ENCODE measurements around the gene EXOC4.
"Not testable (repeated sequence)": the region's sequence is repeated elsewhere in the genome, so short reads cannot be mapped to it uniquely, and the experiment has no call there.

Gene EXOC4

DNA sequence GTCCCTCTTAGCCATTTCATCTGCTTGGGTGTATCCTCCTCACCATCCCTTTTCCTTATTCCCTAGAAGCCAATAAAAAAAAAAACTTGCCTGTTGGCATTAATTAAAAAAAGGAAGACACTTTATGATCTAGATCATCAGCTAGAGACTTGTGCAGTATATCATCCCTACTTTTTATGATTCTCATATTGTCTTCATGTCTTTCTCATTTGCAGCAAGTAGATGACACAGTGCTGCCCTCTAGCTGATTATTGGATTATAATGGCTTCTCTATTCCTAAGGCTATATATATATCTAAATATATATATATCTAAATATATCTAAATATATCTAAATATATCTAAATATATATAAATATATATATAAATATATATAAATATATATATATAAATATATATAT lies 601.9 kb downstream of the EXOC4 start:
- DNase-seq: peak; percentile 64

DNA sequence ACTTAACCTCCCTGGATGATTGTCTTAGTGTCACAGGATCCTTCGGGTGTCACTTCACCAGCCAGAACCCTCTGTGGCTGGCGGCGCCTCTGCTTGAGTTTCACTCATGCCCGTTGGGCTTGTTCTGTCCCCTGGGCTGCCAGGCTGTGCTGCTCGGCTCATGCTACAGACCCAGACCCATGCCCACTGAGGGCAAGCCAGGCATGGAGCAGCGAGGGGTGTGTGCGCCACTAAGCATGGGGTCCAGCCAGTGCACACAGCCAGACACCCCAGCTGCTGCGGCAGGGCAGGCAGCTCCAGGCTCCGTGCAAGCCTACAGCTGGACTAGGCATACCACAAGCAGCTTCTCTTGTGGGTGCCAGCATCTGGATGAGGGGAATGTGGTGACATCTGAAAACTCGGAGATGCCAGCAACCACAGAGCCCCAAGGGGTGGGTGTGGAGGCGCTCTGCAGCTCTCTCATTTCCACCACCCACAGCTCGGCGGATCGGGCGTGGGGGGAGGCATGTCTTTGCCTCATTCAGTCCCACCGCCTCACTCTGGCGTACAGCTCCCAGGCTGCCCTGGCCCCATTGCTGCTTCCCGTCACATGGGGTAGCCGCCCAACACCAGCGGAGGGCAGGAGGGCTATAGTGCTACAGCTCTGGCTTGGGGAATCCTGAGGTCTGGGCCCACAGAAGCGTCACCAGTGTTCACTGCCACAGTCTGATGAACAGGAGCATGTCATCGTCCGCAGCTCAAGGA lies 604.7 kb downstream of the EXOC4 start:
- DNase-seq: no peak

DNA sequence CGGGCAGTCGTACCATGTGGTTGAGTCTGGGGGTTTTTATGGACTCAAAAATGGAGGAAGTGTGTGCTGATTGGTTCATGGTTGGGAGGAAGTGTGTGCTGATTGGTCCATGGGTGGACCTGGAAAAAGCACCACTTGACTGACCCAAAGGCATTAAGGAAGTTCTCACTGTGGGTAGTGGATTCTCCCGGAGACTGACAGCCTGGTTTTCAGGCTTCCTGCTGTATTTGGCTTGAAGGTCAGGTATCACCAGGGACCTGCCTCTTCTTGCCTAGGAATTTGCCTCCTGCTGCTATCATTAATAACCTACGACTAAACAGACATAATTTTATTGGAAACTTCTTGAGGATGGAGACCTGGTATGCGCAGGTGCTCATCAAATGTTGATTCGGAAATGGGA lies 605.4 kb downstream of the EXOC4 start:
- DNase-seq: no peak

DNA sequence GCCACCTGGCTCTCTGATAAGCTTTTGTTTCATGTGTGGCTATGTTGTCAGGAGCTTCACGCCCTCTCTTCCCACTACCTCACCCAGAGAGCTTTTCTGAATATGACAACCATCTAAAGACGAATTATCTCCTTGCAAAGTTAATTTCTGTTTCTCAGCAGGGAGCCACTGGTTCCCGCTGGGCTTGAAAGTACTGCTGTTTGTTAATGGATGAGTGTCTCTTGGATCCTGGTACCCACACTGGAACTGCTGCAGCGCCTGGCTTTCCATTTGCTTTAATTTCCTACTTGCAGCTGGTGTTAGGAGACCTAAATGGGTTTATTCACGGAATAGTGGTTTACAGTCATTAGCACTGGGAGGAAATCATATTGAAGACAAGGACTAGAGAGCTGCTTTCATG lies 606.4 kb downstream of the EXOC4 start:
- DNase-seq: no peak

DNA sequence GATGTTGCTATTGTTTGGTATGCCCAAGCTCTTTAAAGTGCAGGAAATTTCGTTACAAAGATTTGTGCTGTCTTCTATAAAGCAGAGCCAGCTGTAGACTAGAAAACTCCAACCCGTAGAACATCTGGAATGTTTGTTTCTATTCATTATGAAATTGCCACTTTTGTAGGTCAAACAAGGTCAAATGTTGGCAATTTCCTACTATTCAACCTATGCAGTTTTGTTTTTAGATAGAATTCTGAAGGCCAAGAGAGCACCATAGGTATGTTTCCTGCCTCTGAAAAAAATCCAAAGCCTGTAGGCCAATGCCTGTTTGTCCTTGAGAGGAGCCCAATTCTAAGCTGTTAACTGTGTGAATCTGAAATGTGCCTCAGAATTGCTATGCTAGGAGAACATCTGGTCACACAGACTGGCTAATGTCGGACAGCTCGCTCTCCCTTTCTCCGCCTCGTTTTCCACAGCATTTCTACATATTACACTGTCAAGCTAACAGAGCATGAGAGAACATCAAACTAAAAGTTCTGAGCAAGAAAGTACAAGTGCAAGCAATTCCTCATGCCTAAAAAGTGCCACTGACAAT lies 607.1 kb downstream of the EXOC4 start:
- DNase-seq: no peak

DNA sequence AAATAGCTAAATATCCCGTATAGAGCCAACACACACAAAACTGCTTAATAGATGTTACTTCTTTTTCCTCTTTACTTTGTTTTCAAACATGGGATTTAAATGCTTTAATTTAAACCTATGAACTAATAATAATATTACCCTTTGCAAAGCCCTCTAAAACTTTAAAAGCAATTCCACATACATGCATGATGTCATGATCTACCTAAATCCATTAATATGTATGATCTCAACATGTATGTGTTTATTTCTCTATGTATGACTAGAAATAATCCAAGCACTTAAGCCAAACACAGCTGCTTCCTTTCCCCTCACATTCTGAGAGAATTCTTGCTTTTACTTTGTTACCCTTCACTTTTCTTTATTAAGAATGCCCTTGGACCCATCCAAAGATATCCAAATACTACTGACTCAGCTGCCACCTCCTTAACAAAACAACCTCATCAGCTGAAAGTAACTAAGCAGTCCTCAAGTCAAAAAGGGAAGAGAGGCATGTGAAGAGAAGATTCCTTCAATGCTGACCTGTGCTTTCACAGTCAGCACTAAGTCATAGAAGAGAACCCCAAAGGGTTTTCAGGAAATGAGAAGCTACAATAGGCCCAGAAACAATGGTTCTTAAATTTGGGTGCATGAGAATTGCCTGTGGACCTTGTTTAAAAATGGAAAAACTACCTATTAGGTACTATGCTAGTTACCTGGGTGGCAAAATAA lies 607.9 kb downstream of the EXOC4 start:
- no peak for DNase-seq

DNA sequence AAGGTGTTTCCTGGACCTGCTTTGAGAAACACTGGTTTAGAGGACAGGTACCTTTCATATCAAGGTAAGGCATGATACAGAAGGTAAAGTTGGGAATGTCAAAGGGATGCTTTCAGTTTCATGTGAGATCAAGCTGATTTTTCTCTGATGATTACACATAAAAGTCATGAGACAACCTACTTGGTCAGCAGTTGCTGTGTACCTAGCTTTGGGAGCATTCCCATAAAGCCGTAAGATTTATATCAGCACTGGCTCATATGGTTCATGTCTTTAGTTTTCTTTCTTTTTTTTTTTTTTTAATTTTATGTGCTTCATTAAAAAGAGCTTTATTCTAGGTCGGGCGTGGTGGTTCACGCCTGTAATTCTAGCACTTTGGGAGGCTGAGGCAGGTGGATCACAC lies 609.0 kb downstream of the EXOC4 start:
- no peak for DNase-seq

DNA sequence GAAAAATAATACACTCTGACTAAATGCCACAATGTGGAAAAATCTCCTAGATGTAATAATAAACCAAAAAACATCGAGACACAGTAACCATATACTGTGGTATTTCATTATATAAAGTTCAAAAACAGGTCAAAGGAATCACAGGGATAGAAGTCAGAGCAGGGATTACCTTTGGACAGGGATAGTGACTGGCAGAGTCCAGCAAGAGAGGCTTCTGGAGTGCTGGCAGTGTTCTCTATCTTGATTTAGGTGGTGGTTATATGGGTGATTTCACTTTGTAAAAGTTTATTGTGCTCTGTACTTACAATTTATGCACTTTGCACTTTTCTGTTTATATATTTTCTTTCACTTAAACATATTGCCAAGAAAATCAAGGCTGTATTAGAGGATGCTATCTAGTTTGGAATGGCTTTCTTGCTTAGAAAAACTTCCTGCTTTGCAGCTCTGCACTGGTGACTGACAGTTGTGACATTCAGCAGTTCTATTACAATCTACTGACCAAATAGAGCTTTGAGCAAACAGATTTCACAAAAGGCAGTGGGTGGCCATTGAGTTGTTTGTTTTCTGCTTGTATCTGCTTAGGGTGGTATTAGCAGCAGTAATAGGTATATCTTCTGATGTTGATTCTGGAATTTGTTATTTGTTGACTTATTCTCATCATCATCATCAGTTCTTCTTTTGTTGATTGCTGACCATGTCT lies 610.6 kb downstream of the EXOC4 start:
- no peak for DNase-seq

DNA sequence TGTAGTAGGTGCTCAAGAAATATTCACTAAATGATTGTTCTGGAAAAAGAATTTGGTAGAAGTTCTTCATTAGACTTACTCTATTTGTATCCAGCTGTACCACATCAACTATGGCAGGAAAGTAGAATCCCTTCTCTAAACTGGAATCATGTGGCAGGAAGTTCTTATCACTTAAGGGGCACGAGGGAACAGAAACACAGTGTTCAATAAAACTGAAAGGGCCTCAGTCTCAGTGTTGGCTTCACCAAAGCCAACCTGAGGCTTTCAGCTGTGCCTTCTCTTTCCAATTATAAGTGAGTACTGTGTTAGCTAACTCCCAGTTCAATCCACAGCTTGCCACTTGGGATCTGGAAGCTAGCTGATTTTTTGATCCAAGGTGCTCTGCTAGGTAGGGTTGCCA lies 616.7 kb downstream of the EXOC4 start:
- DNase-seq: no peak

DNA sequence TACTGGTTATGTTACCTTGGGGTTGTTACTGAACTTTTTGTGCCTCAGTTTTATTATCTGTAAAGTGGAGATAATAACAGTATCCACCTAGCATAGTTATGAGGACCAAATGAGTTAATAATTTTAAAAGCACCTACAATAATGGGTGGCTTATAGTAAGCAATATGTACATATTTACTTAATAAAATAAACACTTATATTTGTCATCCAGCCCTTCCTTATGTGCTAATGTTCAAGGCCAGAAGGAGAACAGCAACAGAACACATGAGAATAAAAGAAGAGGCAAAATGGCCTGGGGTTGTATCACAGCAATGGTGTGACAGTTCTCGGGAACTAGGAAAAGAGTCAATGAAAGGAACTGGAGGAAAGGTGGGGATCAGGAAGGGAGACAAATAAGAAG lies 618.9 kb downstream of the EXOC4 start:
- no peak for DNase-seq

DNA sequence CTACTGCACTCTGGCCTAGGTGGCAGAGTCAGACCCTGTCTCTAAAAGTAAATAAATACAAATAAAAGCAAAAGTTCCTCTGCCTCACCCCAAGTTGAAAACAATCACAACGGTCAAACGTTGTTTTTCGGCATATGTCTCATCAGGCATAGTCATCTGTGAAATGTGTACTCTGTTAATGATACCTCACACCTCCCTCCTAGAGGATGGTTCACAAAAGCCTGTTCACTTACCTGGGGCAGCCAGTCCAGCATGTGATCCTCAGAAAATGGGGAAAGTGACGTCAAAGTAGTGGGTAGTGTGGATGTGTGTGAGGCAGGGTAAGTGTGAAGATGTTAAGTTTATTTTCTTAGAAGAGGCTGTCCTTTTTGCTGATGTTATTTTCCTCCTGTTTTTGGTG lies 620.3 kb downstream of the EXOC4 start:
- no peak for DNase-seq

DNA sequence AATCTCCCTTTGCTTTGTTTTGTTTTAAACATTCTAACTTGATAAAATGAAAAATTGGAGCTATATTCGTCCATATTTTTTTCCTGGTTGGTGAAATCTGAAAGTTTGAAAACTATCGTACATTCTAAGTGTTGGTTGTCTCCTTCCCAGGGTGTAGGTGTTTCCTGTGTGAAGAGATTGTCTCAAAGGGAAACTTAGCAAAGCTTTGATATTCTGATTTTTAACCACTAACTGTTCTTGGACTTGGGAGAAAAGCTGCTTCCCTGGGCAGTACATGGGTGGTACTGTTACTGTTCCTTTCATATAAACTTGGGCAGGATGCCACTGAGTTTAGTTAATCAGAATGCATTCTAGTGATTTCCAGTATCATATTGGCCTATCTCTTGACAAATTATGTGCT lies 620.8 kb downstream of the EXOC4 start:
- DNase-seq: no peak

DNA sequence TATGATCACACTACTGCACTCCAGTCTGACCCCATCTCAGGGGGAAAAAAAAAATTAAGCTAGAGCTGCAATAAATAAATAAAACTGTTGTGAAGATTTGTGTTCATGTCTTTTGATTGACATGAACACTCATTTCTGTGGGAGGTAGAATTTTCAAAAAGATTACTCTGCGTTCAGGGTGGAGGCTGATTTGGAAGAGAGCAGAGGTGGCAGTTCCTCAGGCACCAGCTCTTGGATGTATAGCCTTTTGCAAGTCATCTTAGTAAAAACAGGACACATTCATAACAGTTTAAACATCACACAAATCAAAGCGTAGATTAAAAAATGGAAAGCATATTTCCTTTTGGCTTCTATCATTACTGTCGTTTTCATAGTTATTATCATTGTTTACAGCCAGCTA lies 630.7 kb downstream of the EXOC4 start:
- DNase-seq: no peak

DNA sequence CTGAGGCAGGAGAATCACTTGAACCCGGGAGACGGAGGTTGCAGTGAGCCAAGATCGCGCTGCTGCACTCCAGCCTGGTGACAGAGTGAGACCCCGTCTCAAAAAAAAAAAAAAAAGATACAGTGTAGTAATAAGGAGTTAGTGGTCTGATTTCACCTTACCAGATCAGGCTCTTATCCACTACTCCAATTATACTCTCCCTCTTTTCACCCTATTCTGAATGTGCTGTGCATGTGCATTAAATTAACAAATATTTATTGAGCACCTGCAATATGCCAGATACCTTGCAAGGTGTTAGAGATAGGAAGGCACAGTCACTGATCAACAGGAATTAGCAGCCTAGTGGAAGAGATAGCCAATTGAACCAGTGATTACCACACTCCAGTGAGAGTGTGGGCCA lies 632.3 kb downstream of the EXOC4 start:
- DNase-seq: no peak

DNA sequence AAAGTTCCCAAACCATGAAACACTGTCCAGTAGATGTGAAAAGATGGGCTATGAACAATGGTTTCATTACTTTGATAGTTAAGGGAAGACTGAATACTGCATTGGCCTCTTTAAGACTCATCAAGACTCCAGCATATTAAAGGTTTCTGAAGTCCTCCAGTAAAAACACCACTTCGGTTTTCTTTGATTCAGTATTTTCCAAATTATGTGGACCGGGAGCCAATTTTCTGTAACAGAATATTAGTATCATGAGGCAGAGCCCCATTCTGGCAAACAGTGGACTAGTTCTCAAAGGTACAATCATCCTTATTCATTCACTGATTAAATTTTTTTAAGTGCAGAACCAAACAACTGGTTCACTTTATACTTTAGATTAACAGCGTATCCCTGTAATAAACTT lies 633.2 kb downstream of the EXOC4 start:
- no peak for DNase-seq

DNA sequence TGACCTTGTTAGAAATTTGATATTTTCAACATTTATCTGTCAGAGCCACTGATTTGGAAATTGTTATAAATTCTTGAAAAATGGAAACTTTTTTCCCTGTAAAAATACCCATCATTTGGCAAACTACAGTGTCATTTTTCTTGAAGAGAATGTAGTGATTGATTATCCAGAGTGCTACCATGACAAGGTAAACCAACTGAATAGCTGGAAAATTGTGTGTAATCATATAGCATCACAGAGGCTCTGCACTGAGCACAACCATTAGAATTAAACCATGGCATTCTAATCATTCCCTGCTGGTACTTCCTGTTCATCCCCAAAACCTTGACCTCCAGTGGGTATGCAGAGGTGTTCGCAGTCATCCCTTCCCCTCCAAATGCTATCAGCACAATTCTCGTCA lies 633.9 kb downstream of the EXOC4 start:
- DNase-seq: no peak

DNA sequence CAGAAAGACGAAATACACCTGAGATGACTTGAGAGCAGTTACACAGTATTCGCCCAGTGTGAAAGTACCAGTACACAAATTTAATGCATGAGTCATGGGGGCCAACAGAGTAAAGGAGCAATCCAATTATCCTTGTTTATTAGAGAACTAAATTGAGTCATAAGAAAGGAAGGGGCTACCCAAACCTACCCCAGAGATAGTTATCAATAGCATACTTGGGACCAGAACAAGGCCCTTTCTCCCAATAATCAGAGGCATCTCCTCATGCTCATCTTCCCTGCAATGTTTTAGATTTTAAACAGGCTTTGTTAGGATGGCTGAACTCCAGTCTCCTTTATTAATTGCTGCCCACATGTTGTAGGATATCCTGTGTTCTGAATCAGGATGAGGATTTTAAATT lies 634.6 kb downstream of the EXOC4 start:
- peak; percentile 12 for DNase-seq

DNA sequence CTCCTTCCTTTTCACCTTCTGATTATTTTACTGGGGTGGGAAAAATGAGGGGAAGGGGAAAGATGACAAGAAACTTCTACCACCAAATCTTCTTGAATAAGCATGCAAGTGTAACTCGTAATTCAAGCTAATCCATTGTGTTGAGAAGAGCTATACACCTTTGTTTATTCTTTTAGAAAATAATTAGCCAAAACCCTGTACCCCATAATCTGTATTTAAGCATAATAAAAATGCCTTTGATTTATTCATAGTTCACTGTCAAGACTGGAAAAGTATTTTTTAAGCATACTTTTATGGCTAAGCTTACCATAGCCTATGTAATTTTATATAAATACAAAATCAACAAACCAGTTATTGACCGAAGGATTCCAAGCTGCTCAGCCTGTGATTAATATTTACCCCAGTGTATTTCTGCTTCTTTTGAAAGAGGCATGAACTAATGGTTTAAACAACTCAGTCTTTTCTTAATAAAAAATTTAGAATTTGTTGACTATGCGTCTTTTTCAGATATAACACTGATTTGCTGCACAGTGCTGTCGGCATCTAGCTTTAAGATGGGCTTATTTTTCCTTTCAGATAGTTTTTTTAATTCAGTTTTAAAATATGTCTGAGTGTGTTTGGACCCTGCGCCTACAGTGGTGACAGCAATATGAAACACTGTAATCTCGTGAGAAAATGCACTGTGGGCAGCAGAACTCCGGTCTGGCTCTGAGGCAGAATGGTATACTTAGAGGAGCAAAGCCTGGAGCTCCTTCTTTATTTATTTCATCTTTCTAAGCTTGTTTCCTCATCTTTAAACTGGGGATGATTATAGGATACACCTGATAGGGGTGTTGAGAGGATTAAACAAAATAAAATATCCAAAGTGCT lies 635.4 kb downstream of the EXOC4 start:
- no peak for DNase-seq

DNA sequence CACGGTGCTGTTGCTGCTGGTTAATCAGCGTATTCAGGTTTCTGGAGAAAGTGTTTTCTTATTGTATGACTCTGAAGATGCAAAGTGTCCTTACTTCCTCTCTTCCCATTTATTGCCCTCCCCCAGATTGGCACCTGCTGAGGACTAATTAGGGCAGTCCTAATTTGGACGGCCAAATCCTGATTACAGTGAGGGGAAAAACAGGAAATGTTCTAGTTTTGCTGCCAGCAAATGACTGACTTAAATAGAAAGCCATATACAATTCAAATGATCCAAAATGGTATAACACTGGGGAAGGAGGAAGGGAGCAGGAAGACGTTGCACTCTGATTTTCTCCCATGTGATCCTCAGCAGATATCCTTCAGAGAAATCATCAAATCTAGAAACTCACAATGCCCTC lies 651.9 kb downstream of the EXOC4 start:
- DNase-seq: no peak

DNA sequence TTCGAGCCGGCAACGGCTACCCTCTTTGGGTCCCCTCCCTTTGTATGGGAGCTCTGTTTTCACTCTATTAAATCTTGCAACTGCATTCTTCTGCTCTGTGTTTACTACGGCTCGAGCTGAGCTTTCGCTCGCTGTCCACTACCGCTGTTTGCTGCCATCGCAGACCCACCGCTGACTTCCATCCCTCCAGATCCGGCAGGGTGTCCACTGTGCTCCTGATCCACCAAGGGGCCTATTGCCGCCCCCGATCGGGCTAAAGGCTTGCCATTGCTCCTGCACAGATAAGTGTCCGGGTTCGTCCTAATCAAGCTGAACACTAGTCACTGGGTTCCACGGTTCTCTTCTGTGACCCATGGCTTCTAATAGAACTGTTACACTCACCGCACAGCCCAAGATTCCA lies 653.7 kb downstream of the EXOC4 start:
- DNase-seq: not testable (repeated sequence)

DNA sequence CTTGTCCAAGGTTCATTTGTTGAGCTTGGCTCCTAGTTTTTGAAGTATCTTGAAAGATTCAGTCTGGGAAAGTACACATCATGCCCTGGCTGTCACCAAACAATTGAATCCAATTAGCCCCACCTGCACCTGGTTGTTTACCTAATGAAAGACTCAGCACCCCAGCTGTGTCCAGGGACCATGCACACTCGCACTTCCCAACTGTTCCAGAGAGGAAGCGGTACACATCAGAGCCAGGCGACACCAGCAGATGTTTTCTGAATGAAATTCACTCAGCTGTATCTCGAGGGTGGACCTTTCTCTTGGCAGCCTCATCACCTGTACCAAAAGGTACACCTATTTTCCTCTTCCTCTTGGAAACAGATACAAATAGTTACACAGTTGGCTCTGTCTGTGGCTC lies 657.9 kb downstream of the EXOC4 start:
- no peak for DNase-seq

DNA sequence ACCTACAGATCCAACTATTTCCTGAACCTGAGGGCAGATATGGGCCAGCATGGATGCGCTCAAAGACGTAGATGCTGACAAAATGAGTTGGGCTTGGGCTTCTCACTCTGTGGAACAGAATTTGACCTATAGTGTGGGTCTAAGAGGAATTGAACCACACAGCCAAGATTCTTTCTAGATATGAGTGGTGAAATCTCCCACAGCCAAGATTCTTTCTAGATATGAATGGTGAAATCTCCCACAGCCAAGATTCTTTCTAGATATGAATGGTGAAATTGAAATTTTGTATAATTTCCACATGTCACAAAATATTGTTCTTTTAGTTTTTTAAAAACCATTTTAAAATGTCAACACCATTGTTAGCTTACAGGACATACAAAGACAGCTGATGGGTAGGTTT lies 658.8 kb downstream of the EXOC4 start:
- no peak for DNase-seq
